Left colon (tissue), 2 donors: ENCODE results near the gene LCAT. TPM values are rescaled to one million over a fixed set of nuclear protein-coding genes. Genes with fewer than 3 reads are reported as not detected.
"Not testable (repeated sequence)": the region's sequence is repeated elsewhere in the genome, so short reads cannot be mapped to it uniquely, and the experiment has no call there.

Experiments
- ATAC-seq: fragments of 200-7000 bp; cut with Tn5 transposase; one replicate; pipeline ENCODE4 v1.9.1; 2020; ENCODE audit warnings: mild to moderate bottlenecking, moderate library complexity
- DNase-seq, 2 donors: peaks; one replicate each; pipeline ENCODE4 v3.0.0-alpha.2; 2020
- intact Hi-C, 2 donors: fragments of 100-400 bp; cut with DNase I in 1 of 2; cut with micrococcal nuclease in 1 of 2; formaldehyde crosslinking; loops; one replicate each; pipeline versions ENCODE4 v1.11.2 to v1.14.0; 2022; cut with DNase I, micrococcal nuclease
- total RNA-seq, 2 donors: library from RNA; stranded (reverse); fragmentation: NEBNext Ultra II Directional; extraction: Animal tissue kit (Norgen Biotek cat#: 25700); gene quantifications; one replicate each; pipeline ENCODE4 v1.2.1, GENCODE V29; 2021
- donor health status: DM: no; HTN: no; CAD: no.
- donor health status: DM: yes; HTN: yes; CAD: no.

LCAT gene
- total RNA-seq, 2 donors from 2014 or later, result 2.3 to 5.0 TPM

GRCh38 chr16:67953641-67954375, 9.9 kb upstream of the LCAT start:
- no peak for ATAC-seq
- intact Hi-C loops, result no loop called here

GRCh38 chr16:67951485-67951884, 7.6 kb upstream of the LCAT start:
- ATAC-seq (no peak), DNase-seq (no peak)
- intact Hi-C loops, result no loop called here

More at GRCh38 chr16:67953641-67954375, 9.9 kb upstream of the LCAT start:
- no peak for DNase-seq

- no peak for DNase-seq
- intact Hi-C loops, result no loop called here
- no peak for ATAC-seq
These were observed 6.5 kb upstream of the LCAT start for GRCh38 chr16:67950335-67950843.

DNA sequence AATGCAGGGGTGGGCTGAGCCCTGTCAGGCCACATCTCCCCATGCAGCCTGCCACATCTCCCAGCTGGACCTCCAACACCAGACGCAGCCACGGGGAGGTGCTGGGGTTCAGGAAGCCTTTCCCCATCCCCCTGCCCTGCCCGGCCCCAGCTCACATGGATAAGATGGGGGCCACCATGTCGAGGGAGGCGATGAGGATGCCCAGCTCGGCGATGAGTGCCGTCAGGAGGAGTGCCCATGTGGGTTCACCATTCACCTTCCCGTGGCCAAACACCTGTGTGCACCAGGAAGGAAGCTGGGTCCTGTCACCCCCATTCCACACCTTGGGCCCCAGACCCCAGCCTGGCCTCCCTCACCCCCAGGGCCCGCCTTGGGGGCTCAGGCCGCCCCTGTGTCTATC, 5.7 kb upstream of the LCAT start:
- ATAC-seq, result no peak
- no peak for DNase-seq
- intact Hi-C loops, result no loop called here

DNA sequence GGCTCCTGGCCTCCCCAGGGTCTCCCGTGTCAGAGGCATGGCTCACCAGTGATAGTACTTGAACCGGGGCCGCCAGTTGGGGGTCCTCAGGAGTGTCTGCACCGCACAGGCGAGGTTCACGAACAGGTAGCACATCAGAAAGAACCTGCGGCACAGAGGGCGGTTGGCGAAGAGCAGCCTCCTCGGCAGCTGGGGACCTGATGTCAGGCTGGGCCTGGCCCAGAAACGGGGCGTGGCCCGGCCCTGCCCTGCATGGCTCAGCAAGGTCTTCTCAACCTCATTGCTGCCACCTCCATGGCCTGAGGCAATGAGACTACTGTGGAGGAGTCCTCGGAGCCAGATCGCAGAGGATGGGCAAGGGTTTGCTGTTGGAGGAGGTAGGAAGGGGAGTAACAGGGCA, 4.1 kb upstream of the LCAT start:
- intact Hi-C loops, result no loop called here
- DNase-seq (peak in 1 of 2 donors; percentile 34), ATAC-seq (peak; percentile 68)

- DNase-seq (no peak), ATAC-seq (no peak)
- intact Hi-C loops, result no loop called here
These were observed 3.1 kb upstream of the LCAT start for GRCh38 chr16:67946966-67947558.

DNA sequence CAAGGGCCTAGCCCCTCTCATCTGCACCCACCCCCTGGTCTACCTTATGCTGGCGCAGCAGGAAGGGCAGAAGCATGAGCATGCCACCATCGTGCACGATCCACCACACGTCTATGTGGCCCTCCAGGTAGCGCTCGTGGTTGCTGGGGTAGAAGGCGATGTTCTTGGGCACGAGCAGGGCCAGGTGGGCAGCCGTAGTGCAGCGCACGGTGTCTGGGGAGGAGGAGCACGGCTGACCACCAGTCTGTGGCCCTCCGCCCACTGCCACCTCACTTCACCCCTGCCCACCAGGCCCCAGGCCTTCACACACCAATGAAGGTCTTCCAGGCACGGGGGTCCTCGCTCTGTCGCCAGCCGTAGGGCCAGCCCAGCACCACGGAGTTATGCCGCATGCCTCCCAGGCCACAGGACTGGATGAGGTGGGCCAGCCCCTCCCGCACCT, 2.2 kb upstream of the LCAT start:
- DNase-seq (no peak), ATAC-seq (no peak)
- intact Hi-C loops, result no loop called here

- ATAC-seq (no peak), DNase-seq (no peak)
- intact Hi-C loops, result no loop called here
These were observed 1.5 kb upstream of the LCAT start for GRCh38 chr16:67945392-67945933.

DNA sequence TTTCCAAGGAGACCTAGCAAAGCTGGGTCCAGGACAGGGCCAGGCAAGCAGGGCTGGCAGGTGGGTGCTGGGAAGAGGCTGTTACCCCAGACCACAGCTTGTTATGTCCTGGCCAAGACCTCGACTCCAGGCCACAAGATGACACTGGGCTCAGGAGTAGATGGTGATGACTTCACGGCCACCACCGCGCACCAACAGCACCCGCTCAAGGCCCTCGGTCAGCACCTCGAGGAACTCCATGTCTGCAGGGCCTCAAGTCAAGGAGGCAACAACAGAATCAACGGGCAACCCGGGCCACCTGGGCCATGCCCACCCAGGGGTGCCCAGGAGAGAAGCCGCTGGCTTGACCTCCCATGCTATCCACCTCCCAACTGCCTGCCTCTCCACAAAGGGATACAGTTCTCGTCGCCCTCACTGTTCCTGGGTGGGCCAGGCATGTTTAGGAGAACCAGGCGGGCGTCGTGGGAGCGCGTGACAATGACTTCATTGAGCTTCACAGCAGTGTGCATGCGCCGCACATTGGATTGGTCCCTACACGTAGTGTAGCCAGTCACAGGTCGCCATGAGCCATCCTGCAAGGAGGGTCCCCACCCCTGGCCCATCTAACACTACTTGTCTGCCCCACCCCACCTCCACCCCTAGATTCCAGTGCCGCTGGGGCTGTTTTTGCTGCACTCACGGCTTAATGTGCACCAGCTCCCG, 921 bp upstream of the LCAT start:
- intact Hi-C loops, result no loop called here
- DNase-seq, result no peak
- no peak for ATAC-seq

GRCh38 chr16:67943256-67943618, 683 bp downstream of the LCAT start:
- ATAC-seq, result no peak

DNA sequence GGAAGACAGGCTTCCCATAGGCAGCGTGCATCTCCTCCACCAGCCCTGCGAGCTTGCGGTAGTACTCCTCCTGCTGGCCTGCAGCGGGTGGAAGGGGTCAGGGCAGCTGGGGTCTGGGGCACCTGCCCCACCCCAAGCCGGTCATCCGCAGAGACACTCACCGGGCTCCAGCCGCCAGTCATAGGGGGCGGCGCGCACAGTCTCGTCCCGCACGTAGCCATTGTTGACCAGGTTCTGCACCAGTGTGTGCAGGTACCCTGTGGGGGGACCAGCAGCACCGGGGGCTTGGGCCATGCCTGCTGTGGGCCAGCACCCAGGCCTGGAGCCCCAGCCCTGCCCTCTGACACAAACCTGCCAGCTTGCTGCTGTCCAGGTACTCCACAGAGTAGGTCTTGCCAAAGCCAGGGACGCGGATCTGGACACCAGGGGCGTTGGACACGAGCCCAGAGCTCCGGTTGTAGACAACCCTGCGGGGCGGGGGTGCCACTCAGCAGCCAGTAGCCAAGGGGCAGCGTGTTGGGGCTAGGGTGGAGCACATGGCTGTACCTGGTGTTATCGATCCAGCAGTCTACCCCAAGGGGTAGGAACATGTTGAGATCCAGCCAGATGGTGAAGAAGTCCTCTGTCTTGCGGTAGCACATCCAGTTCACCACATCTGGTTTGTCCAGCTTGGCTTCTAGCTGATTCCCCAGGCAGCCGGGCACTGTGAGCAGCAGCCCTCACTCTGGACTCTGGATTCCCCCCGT, 1.2 kb downstream of the LCAT start:
- intact Hi-C loops, result no loop called here
- no peak for DNase-seq
- ATAC-seq, result peak; percentile 4

More at GRCh38 chr16:67943256-67943618, 683 bp downstream of the LCAT start:
- no peak for DNase-seq
- intact Hi-C loops, result no loop called here

DNA sequence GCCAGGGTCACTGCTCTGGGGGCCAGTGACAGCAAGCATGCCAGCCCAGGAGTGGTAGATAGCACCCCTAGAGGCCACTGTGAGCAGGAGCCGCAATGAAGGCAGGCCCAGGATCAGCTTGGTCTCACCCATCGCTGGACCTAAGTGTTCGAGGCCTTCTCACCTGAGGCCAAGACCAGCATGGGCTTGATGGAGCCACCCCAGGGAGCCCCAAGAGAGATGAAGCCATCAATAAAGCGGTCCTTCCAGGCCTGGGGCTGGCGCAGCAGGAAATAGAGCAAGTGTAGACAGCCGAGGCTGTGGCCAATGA, 1.8 kb downstream of the LCAT start:
- intact Hi-C loops, result no loop called here
- DNase-seq (peak in 1 of 2 donors; percentile 38), ATAC-seq (peak; percentile 60)

DNA sequence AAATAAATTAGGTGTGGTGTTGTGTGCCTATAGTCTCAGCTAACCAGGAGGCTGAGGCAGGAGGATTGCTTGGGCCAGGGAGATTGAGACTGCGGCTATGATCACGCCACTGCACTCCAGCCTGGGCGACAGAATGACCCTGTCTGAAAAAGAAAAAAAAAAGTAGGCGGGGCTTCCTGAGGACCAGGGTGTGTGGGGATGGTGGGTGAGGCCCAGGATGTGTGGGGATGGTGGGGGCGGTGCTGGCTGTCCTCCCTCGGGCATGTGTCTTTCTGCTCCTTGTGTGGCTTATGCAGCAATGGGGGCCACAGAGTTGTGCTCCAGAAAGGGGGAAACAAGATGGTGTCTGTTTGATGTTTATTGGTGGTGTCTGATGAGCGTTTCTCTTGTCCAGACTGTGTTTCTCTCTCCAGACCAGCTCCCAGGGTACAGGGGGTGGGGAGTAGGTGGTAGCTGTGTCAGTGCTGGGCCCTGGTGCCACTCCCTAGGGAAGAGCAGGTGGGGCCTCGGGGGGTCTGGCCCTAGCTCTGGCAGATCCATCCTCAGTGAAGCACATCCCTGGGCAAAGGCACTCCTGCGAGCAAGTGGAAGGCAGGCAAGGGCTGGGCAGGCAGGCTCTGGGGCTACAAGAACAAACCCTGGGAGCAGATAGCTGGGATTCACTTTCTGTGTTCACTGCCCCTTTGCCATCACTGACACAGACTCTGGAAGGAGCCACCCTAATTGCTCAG, 2.3 kb downstream of the LCAT start:
- intact Hi-C loops, result no loop called here
- ATAC-seq (no peak), DNase-seq (no peak)

- intact Hi-C loops, result no loop called here
- ATAC-seq (no peak), DNase-seq (no peak)
These were observed 3.4 kb downstream of the LCAT start for GRCh38 chr16:67940446-67941089.

GRCh38 chr16:67939507-67940445, 4.1 kb downstream of the LCAT start:
- intact Hi-C loops, result no loop called here
- ATAC-seq (no peak), DNase-seq (peak; percentile 56 to 82)

- intact Hi-C loops, ATAC-seq, DNase-seq: not testable (repeated sequence)
These were observed 6.2 kb downstream of the LCAT start for GRCh38 chr16:67937713-67938112.
